HG03439 (cell line): ENCODE data around the gene CHP2.
"Not testable (repeated sequence)": the region's sequence is repeated elsewhere in the genome, so short reads cannot be mapped to it uniquely, and the experiment has no call there.

Experiments
- ATAC-seq: cut with Tn5 transposase; IDR thresholded peaks from one replicate; pipeline ENCODE4 v1.9.1; 2021; ENCODE audit warnings: mild to moderate bottlenecking, moderate library complexity; ENCODE audit not compliant: unreplicated experiment

CHP2 gene

DNA sequence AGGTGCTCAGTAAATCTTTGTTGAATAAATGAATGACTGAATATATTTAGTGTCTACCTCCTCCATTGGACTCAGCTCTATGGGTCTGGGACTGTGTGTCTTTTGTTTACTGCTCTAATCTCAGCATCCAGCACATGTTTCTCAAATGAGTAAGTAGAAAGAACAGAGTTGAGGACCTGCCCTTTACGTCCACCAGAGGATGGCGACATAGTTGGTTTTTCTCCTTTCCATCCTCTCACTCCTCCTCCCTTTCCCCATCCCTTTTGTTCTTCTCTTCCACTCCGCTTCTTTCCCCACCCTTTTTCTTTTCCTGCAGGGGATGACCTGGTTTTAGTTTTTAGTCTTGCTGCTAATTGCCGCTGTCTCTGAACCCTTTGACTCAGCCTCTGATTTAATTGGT lies 12.1 kb upstream of the CHP2 start:
- no peak for ATAC-seq

DNA sequence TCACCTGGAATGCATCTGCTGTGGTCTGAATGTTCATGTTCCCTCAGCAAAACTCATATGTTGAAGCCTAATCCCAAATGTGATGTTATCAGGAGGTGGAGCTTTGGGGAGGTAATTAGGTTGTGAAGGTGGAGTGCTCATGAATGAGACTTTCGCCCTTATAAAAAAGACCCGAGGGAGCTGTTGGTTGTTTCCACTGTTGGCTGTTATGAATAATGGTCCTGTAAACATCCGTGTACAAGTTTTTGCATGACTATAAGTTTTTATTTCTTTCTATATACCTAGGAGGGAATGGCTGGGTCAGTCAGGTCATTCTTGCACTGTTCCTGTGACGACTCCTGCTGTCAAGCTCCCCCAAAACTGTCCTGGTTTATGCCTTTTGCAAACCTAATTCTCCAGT lies 9.6 kb upstream of the CHP2 start:
- ATAC-seq: no peak

DNA sequence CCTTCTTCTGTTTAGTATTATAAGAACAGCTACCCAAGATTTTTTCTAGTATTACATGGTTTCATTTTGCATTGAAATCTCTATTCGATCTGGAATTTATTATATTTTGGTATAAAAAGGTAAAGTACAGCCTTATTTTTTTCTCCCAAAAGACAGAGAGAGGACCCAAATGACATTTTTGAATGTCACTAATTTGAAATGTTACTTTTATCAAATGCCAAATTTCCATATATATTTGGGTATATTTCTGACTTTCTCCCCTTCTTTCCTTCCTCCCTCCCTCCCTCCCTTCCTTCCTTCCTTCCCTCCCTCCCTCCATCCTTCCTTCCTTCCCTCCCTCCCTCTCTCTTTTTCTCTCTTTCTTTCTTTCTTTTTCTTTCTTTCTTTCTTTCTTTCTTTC lies 6.2 kb upstream of the CHP2 start:
- no peak for ATAC-seq

DNA sequence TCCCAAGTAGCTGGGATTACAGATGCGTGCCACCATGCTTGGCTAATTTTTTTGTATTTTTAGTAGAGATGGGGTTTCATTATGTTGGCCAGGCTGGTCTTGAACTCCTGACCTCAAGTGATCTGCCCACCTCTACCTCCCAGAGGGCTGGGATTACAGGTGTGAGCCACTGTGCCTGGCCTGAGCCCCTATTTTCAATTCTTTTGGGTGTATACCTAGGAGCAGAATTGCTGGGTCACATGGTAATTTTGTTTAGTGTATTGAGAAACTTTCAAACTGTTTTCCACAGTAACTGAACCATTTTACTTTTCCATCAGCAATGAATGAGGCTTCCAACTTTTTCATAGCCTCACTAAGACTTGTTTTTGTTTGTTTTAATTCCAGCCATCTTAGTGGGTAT lies 3.8 kb upstream of the CHP2 start:
- not testable (repeated sequence) for ATAC-seq

DNA sequence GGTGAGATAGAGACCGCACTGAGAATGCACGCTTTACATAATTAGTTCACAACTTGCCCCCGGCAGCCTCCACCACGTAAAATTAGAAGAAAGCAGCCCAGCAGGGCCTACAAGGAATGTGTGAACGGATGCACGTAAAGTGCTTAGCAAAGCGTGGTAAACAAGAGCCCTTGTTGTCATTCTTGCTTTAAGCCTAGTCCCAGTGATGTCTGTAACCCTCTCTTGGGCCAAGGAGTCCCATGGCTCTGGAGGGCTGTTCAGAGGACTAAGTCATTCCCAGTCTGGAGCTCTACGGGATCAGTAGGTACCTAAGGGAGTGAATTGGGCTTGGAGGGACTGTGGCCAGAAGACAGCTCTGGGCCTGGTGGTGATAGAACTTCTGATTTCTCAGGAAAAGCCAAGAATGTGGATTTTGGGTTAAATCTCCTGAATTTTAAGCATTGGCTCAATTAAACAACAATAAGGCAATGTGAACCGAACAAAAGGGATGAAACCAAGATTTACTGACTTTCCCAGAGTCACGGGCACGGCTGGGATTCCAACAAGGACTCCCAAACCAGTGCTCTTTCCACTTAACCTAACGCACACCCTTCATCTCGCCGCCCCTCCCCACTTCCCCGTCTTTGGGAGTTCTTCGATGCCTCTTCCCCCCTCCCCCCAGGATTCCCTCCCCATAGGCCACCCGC lies 775 bp upstream of the CHP2 start:
- no peak for ATAC-seq

DNA sequence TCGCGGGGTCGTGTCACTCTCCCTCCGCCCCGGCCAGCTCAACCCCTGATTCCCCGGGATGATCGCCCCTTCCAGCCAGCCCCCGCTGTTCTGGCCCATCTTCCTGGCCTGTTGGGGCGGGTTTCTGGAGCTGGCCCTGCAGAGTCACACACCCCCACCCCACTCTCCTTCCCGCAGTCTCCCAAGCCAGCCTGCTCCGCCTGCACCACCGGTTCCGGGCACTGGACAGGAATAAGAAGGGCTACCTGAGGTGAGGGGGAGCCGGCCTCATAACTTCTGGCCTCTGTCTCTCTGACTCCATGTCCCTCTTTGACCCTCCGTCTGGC lies 621 bp downstream of the CHP2 start:
- no peak for ATAC-seq

DNA sequence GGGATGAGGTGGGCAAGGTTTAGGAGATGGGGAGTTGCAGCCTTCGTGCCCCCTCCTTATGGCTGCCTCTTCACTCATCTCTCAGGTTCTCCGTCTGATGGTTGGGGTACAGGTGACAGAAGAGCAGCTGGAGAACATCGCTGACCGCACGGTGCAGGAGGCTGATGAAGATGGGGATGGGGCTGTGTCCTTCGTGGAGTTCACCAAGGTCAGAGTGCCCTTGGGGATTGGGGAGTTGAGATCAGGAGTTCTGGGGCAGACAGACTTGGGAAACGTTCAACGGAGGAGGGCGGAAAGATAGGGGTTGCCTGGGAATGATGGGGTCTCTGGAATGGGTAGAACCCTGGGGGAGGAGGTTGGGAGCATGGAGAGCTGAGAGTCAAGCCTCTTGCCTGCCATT lies 2.3 kb downstream of the CHP2 start:
- ATAC-seq: no peak

DNA sequence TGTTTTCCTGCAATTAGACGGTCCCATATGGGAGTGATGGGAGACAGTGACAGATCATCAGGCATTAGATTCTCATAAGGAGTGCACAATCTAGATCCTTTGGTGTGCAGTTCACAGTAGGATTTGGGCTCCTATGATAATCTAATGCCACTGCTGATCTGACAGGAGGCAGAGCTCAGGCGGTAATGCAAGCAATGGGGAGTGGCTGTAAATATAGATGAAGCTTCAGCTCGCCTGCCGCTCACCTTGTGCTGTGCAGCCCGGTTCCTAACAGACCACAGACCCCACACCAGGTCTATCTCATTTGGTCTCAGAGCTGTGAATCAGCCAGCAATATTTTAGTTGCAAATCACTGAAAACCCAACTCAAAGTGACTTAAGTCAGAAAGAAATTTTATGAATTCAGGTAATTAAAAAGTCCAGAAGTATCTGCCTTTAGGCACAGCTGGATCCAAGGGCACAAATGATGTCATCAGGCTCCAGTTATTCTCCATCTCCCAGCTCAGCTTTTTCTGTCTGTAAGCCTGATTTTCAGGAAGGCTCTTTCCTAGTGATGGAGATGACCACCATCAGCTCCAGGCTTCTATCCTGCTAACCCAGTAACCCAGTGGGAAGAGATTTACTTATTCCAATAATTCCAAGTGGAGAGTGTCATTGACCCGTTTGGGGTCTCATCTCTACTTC lies 3.3 kb downstream of the CHP2 start:
- no peak for ATAC-seq

DNA sequence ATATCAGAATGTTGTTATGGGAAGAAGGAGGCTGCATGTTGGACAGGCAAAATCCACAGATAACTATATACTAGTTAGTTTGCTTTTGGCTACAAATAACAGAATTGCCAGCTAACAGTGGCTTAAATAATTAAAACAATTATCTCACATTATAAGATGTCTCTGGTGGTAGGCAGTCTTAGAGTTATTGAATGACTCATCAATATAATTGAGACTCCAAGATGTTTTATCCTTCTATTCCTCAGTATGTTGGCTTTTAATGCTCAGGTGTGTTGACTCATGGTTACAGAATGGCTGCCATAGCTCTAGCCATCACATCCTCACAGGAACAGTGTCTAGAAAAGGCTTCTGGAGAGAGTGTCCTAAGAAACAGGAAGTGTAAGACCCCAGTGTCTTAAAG lies 11.1 kb downstream of the CHP2 start:
- ATAC-seq: no peak

DNA sequence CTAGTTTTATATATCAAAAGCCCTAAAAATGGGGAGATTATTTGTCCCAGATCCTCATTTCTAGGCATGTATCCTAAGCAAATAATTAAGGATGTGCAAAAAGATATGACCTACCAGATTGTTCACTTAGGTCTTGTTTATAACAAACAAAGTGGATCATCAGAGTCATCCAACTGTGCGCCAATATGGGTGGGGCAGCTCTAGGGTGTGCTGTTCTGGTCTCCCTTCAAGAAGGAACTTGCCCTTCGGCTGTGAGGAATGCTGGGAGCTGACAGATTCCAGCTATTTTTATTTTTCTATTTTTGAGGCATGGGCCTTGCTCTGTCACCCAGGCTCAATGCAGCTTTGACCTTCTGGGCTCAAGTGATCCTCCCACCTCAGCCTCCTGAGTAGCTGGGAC lies 13.8 kb downstream of the CHP2 start:
- ATAC-seq: no peak

DNA sequence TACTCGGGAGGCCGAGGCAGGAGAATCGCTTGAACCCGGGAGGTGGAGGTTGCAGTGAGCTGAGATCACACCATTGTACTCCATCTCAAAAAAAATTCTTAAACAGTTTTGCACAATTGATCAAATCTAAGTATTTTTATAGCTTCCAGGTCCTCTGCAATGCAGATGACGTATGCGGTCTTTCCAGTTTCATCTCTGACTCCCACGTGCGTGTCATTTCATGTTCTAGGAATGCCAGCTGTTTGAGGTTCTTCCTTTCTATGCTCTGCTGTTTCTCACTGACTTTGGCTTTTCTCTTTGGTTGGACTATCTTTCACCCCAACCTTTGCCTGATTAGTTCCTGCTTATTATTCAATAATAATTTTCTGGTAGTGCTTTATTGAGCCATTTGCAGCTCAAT lies 16.2 kb downstream of the CHP2 start:
- no peak for ATAC-seq

DNA sequence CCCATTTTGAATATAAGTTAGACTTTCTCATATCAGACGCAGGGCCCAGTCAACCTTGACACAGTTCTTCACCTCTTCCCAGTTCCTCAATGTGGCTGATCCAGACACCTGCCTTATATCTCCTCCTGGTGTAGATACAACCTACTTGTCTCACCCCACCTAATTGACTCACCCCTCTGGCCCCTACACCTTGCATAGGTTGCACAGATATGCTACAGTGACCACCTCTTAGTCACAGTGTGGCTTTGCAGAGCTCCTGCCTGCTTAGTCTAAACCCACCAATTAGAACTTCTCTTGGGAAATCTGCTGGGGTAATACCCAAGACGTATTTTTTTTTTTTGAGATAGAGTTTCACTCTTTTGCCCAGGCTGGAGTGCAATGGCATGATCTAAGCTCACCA lies 16.8 kb downstream of the CHP2 start:
- ATAC-seq: no peak

DNA sequence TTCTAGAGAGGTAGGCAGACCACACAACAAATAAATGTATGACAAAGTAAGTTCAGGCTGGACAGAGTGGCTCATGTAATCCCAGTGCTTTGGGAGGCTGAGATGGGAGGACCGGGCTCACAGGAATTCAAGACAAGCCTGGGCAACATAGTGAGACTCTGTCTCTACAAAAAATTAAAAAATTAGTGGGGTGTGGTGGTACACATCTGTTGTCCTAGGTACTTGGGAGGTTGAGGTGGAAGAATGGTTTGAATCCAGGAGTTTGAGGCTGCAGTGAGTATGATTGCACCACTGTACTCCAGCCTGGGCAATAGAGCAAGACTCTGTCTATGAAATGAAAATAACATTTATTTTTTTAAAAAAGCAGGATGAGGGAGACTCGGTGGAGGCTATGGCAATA lies 18.5 kb downstream of the CHP2 start:
- ATAC-seq: no peak

DNA sequence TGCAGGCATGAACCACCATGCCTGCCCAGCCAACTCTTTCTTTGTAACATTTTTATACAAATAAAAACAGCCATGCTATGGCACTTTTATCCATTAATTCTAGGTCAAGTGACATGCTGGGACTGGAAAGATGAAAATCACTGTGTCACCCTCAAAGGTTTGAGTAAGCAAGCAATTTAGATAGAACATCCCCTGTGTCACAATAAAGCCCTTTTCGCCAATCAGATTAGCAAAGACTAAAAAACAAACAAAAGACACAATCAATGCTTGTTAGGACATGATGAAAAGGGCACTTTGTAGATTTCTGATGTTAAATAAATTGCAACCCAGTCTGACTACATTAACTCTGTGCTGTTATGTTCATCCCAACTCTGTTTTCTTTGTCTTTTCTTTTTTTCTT lies 26.4 kb downstream of the CHP2 start:
- no peak for ATAC-seq

DNA sequence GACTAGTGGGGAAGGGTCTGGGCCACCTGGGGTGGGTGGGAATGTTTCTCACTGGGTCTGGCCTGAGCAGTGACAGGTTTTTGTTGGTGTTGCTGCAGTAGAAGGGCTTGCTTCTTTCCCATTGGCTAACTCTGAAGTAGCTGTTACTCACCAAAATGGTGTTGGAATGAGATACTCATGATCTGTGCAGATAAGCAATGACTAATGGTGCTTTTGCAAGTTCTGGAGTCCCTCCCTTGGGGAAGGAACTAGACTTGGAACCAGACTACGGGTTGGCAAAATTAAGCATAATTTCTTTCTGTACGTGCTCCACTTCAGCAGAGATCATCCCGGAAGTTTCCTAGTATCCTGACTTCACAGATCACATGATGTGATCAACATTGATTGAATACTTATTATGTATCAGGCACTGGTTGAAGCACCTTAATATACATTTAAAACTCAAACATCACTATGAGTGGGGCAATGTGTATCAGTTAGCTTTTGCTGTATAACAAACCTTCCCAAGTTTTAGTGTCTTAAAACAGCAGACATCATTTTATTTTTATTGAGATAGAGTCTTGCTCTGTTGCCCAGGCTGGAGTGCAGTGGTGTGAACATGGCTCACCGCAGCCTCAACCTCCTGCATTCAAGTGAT lies 30.1 kb downstream of the CHP2 start:
- no peak for ATAC-seq

DNA sequence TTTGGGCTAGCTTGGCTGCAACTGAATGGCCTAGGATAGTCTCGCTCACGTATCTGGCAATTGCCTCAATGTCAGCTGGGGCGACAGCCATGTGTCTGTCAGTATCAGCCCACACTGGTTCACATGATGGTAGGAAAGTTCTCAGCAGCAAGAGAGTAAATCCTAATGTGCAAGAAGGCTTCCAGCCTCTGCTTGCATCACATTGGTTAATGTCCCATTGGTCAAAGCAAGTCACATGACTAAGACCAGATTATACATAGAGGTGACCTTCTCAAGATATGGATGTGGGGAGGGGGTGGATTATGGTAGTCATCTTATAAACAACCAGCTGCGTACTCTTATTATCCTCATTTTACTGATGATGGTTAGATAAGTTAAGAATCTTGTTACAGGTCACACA lies 31.0 kb downstream of the CHP2 start:
- no peak for ATAC-seq

DNA sequence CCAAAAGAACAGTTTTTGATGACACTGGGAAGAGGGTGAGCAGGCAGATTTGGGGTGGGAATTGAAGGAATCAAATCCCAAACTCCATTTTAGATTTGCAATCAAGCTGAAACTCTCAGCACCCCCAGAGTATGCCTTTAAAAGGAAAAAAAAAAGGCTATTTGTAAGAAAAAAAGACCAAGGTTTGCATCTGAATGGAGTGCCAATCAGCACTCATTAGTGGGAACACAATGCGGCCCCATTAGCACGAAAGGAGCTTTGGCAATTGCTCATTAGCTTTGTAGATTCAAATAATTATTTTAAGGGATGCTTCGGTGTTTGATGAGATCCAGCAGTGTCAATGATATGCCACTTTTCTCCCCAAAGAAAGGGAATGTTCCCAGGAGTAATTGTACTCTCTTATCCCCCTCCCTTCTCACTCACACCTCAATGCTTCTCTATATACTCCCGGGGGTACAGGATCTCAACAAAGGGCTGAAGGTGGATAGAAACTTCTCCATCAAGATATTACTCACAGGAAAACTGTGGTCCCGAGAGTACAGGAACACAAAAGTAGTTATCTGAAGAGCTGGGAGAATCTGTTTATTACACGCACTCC lies 32.2 kb downstream of the CHP2 start:
- ATAC-seq: no peak

DNA sequence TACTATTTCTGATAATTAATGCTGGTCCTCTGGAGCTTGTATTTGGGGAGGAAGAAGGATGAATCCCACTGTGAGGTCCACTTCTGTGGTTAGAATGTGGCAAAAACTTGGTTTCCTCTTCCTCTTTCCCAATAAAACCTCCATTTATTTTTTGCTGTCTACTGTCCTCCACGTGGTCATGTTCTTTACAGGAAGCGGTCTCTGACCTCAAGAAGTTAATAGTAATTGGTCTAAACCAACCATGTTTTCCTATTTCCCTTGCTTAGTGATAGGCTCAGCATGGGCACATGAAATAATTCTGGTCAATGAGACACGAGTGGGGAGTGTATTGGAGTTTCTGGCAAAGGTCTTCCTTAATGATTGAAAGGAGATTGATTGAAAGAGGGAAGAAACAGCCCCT lies 33.9 kb downstream of the CHP2 start:
- no peak for ATAC-seq

DNA sequence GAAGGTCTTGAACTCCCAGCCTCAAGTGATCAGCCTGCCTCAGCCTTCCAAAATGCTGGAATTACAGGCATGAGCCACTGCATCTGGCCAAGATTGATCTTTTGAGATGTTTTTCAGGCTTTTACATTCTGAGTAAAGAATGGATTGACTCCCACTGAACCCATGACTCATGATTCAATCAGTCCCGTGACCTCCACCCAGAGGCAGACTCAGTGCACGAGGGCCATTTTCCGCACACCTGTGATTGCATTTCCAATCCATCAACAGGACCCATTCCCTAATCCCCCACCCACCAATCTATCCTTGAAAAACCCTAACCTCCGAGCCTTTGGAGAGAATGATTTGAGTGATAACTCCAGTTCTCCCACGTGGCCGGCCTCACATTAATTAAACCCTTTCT lies 40.6 kb downstream of the CHP2 start:
- ATAC-seq: no peak

DNA sequence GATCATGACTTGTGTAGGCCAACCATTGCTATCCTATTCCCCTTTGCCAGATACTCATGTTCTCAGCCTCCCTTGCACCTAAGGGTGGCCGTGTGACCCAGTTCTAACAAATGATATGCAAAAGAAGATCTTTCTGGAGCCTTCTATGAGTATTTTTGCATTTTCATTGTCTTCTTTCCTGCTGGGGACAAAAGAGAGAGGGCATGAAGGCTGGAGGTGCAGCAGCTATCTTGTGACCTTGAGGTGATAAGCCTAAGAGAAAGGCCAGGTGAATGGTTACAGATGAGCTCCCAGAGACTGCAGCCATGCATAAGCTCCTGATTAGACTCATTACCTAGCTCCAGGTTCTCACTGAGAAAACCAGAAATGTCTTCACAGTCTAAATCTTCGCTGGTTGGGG lies 42.1 kb downstream of the CHP2 start:
- no peak for ATAC-seq

DNA sequence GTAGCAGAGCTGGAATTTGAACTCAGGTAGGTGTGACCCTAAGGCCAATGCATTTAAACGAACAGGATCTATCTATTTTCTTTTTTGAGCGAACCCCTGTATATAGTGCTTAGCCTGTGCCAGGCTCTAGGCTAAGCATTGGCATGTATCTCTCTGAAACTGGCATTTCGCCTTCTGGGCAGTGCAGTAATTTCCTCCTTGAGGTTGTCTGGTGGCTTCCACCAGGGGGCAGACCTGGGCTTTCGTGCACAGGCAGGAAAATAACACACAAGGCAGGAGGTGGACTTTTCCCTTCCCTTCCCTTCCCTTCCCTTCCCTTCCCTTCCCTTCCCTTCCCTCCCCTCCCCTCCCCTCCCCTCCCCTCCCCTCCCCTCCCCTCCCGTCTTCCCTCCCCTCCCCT lies 46.6 kb downstream of the CHP2 start:
- no peak for ATAC-seq

DNA sequence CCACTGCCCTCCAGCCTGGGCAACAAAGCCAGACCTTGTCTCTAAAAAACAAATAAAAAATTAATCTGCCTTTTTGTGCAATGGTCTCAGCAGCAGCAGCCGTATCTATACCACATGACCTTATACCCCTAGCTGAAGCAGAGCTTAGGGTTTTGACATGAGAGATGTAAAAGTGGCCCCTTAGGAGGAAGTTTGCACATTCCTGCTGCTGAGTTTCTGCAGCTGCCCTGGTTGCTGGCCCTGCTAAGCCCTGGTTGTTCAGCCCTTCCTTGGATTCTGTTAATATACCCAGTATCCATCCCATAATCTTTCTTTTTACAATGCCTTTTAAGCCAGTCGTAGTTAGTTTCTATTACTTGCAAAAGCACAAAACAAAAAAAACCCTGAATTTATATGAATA lies 48.0 kb downstream of the CHP2 start:
- no peak for ATAC-seq
